Measurements from ENCODE around the gene HHEX.
A peak's percentile ranks its signal among the peaks of the same experiment; 100 is the strongest.

HHEX gene

DNA sequence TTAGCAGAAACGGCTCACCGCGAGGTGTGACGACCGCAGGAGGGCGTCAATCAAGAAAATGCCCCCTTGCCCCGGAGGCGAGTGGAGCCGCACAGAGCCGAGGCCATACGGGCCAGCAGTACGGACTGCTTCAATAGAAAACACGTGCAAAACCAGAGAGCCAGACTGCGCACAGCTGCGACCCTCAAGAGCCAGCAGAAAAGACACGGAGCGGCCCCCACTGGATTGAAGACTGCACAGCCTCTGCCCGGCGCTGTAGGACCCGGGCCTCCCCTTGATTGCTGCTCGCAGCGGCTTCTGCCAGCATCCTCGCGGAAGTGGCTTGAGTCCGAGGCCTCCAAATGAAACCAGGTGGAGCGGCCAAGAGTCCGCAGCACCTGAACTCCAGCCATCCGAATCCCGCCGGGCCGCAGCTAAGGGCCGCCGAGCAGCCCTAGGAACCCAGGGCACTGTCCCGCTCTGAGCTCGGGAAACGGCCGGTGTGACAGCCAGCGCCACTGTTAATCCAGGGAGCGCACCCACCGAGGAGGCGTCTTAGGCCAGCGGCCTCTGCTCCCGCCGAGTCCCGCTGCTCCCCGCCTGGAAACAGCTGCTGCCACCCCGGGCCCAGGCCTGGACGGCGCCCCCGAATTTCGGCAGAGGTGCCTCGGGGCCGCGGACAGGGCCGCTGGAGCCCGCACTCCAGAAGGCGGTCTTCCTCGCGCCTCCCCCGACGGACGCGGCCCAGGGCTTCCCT is 660 bp upstream of the HHEX start:
- DNase-seq (ENCODE audit: low spot score) (peak; percentile 64), ATAC-seq (ENCODE audit: low read depth) (peak; percentile 68)
- no peaks in the 10 kb centered on the region for H3K27me3 ChIP-seq (ENCODE audit: insufficient read depth, poor library complexity, severe bottlenecking)
- no peak overlapping the region for H3K27ac ChIP-seq (ENCODE audit: poor library complexity, severe bottlenecking)
- peak overlapping the region; percentile 91 for H3K4me3 ChIP-seq (ENCODE audit: severe bottlenecking)
- H3K36me3 ChIP-seq (ENCODE audit: low read depth): peaks cover 9% of the 10 kb centered on the region; the same call in 1 of the 2 replicates
- no peaks in the 10 kb centered on the region for H3K4me1 ChIP-seq (ENCODE audit: insufficient read depth, poor library complexity, severe bottlenecking)
- no peaks in the 10 kb centered on the region for H3K9me3 ChIP-seq (ENCODE audit: severe bottlenecking)
- TF ChIP-seq, protein P1, sequence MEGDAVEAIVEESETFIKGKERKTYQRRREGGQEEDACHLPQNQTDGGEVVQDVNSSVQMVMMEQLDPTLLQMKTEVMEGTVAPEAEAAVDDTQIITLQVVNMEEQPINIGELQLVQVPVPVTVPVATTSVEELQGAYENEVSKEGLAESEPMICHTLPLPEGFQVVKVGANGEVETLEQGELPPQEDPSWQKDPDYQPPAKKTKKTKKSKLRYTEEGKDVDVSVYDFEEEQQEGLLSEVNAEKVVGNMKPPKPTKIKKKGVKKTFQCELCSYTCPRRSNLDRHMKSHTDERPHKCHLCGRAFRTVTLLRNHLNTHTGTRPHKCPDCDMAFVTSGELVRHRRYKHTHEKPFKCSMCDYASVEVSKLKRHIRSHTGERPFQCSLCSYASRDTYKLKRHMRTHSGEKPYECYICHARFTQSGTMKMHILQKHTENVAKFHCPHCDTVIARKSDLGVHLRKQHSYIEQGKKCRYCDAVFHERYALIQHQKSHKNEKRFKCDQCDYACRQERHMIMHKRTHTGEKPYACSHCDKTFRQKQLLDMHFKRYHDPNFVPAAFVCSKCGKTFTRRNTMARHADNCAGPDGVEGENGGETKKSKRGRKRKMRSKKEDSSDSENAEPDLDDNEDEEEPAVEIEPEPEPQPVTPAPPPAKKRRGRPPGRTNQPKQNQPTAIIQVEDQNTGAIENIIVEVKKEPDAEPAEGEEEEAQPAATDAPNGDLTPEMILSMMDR (IDR thresholded peaks at IDR 0.05; ENCODE audit: poor library complexity, severe bottlenecking): peak; percentile 4

DNA sequence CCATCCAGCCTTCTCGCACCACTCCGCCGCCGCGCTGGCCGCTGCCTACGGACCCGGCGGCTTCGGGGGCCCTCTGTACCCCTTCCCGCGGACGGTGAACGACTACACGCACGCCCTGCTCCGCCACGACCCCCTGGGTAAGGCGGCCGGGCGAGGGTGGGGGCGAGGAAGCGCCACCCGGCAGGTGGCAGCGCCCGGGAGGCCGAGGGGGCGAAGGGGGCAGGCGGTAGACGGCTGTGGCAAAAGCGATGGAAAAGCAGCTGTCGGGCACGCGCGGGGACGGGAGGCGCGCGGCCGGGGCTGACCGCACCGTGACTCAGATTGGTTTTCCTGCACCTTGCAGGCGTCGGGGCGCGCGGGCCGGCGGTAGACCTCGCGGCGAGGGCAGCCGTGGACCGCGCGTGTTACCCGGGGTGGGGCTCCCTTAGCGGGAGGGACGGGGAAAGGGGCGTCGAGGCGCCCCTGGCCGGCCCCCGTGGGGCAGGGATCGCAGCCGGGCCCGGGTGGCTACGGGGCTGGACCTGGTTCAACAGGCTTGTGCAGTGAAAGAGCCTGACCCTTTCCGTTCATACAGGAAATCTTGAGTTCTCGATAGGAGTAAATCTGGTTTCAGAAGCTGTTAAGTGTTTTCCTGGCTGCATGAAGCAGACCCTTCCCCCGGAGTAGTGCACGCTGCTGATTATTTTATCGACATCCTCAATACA is 608 bp downstream of the HHEX start:
- TF ChIP-seq, protein P1 (IDR thresholded peaks at IDR 0.05; ENCODE audit: poor library complexity, severe bottlenecking): no peak
- Histone ChIP-seq H3K4me3 (ENCODE audit: severe bottlenecking) (peak overlapping the region; percentile 91), H3K36me3 (ENCODE audit: low read depth) (peaks cover 12% of the 10 kb centered on the region; the same call in 1 of the 2 replicates), H3K27ac (ENCODE audit: poor library complexity, severe bottlenecking) (no peak overlapping the region), H3K4me1 (ENCODE audit: insufficient read depth, poor library complexity, severe bottlenecking) (no peaks in the 10 kb centered on the region), H3K9me3 (ENCODE audit: severe bottlenecking) (no peaks in the 10 kb centered on the region), H3K27me3 (ENCODE audit: insufficient read depth, poor library complexity, severe bottlenecking) (no peaks in the 10 kb centered on the region)
- DNase-seq (ENCODE audit: low spot score) (peak; percentile 60), ATAC-seq (ENCODE audit: low read depth) (peak; percentile 9; the same call in 2 of the 3 replicates)

DNA sequence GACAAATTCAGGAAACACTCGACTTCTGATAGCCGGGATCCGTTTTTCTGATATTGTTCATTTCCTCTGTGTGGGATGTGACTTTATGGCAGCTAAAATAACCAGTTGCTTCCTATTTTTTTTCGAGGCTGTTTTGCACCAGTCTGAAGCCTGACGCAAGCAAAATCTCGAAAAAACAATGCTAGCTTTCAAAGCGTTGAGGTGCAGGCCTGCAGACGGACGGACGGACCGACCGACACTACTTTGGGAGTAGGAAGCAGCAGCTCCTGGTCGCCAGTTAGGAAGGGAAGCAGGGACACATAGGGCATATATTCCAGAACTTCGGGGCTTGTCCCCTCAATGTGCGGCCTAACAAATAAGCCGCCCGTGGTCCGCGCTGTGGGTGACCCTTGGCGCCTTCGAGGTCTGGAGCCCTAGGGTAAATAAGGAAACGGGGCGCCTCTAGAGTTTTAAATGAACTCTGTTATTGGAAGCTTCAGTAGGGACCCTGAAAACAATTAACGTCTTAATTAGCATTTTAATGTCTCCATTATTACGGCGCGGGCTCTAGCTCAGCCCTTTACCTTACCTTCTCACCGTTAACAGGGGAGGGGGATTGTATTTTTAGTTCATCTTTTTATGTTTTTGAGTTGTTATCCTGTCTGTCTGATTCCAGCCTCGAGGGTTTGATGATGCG is 1.3 kb downstream of the HHEX start:
- no peak overlapping the region for H3K27ac ChIP-seq (ENCODE audit: poor library complexity, severe bottlenecking)
- no peaks in the 10 kb centered on the region for H3K4me1 ChIP-seq (ENCODE audit: insufficient read depth, poor library complexity, severe bottlenecking)
- H3K36me3 ChIP-seq (ENCODE audit: low read depth): peaks cover 12% of the 10 kb centered on the region; the same call in 1 of the 2 replicates
- no peaks in the 10 kb centered on the region for H3K27me3 ChIP-seq (ENCODE audit: insufficient read depth, poor library complexity, severe bottlenecking)
- TF ChIP-seq, protein P1 (IDR thresholded peaks at IDR 0.05; ENCODE audit: poor library complexity, severe bottlenecking): no peak
- DNase-seq (ENCODE audit: low spot score) (no peak), ATAC-seq (ENCODE audit: low read depth) (no peak)
- H3K9me3 ChIP-seq (ENCODE audit: severe bottlenecking): no peaks in the 10 kb centered on the region
- H3K4me3 ChIP-seq (ENCODE audit: severe bottlenecking): peak overlapping the region; percentile 91

DNA sequence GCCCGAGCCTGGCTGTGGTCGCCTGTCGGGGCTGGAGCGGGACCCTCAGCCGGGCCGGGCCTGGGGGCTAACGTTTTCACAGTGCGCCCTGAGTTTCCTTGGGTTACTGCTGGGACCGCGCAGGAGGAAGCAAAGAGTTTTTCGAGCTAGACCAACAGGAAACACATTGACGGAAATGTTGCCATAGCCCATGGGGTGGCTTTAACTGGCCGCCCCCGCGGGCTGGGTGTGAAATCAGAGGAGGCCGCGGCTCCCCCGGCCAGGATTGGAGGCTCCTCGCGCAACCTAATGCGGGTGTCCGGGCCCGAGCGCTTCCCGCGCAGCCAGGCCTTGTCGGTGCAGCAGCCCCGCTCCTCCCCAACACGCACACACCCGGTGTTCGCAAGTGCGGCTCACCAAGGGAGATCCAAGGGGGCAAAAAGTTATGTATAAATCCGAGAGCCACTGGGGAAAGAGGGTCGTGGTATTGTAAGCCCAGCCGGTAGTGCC is 1.9 kb downstream of the HHEX start:
- TF ChIP-seq, protein P1 (IDR thresholded peaks at IDR 0.05; ENCODE audit: poor library complexity, severe bottlenecking): no peak
- no peaks in the 10 kb centered on the region for H3K27me3 ChIP-seq (ENCODE audit: insufficient read depth, poor library complexity, severe bottlenecking)

More for the DNA sequence above, 1.9 kb downstream of the HHEX start:
- Histone ChIP-seq H3K27ac (ENCODE audit: poor library complexity, severe bottlenecking) (no peak overlapping the region), H3K4me3 (ENCODE audit: severe bottlenecking) (no peak overlapping the region), H3K36me3 (ENCODE audit: low read depth) (peaks cover 12% of the 10 kb centered on the region; the same call in 1 of the 2 replicates), H3K4me1 (ENCODE audit: insufficient read depth, poor library complexity, severe bottlenecking) (no peaks in the 10 kb centered on the region), H3K9me3 (ENCODE audit: severe bottlenecking) (no peaks in the 10 kb centered on the region)
- no peak for DNase-seq (ENCODE audit: low spot score)
- ATAC-seq (ENCODE audit: low read depth): no peak

Measured in RWPE2 (cell line).